HEK293T (cell line): ENCODE results near the gene LRRC8C.

Experiments
- BHLHE40 ChIP-seq: fragments of 450-650 bp; IDR thresholded peaks from 2 replicates; pipeline ENCODE4 v1.6.1; 2016; ENCODE audit warnings: mild to moderate bottlenecking, moderate library complexity, borderline replicate concordance
- FOXA1 ChIP-seq: fragments of 450-650 bp; IDR thresholded peaks from 2 replicates; pipeline ENCODE4 v1.6.1; 2016; ENCODE audit warnings: mild to moderate bottlenecking
- FOXM1 ChIP-seq: fragments of 450-650 bp; IDR thresholded peaks from 2 replicates; pipeline ENCODE4 v1.6.1; 2017; ENCODE audit warnings: mild to moderate bottlenecking, borderline replicate concordance
- LEF1 ChIP-seq: fragments of 450-650 bp; IDR thresholded peaks from 2 replicates; pipeline ENCODE4 v1.6.1; 2017; ENCODE audit warnings: mild to moderate bottlenecking, borderline replicate concordance
- SP1 ChIP-seq: fragments of 450-650 bp; IDR thresholded peaks from 2 replicates; pipeline ENCODE4 v1.6.1; 2017
- TARDBP ChIP-seq: fragments of 450-650 bp; IDR thresholded peaks from 2 replicates; pipeline ENCODE4 v1.6.1; 2016
- ZNF384 ChIP-seq: fragments of 450-650 bp; IDR thresholded peaks from 2 replicates; pipeline ENCODE4 v1.6.1; 2016
- TF ChIP-seq, protein P1 (sequence below): fragments of 450-650 bp; IDR thresholded peaks from 2 replicates; pipeline ENCODE4 v1.6.1; 2016

GRCh38 chr1:89609781-89610456 lies 23.0 kb upstream of the LRRC8C start:
- TF ChIP-seq FOXM1 (no peak), BHLHE40 (no peak), ZNF384 (no peak), LEF1 (no peak), TARDBP (no peak), FOXA1 (no peak), SP1 (no peak)
- TF ChIP-seq, protein P1, sequence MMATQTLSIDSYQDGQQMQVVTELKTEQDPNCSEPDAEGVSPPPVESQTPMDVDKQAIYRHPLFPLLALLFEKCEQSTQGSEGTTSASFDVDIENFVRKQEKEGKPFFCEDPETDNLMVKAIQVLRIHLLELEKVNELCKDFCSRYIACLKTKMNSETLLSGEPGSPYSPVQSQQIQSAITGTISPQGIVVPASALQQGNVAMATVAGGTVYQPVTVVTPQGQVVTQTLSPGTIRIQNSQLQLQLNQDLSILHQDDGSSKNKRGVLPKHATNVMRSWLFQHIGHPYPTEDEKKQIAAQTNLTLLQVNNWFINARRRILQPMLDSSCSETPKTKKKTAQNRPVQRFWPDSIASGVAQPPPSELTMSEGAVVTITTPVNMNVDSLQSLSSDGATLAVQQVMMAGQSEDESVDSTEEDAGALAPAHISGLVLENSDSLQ = no peak
